Gastroesophageal sphincter (tissue), 4 donors: ENCODE measurements around the gene XYLT1. TPM values are rescaled to one million over a fixed set of nuclear protein-coding genes. Genes with fewer than 3 reads are reported as not detected.

Experiments used
- ATAC-seq: fragments of 150-250 bp; one replicate; pipeline ENCODE4 v1.9.1; 2016; ENCODE audit warnings: mild to moderate bottlenecking, moderate library complexity
- H3K27ac ChIP-seq, 4 donors: fragments of 200-600 bp; sonication (generic) in 3 of 4; 1 replicate in 3 of 4; 2 replicates in 1 of 4; pipeline ENCODE4 v1.5.1; 2016 to 2019
- H3K27me3 ChIP-seq: fragments of 200-600 bp; sonication (generic); one replicate; pipeline ENCODE4 v1.5.1; 2019
- H3K36me3 ChIP-seq, 2 donors: fragments of 200-600 bp; sonication (generic); one replicate each; pipeline ENCODE4 v1.5.1; 2019; ENCODE audit warnings: control low read depth in 1 of 2
- H3K4me1 ChIP-seq, 3 donors: fragments of 200-600 bp; sonication (generic); 1 replicate in 2 of 3; 2 replicates in 1 of 3; pipeline ENCODE4 v1.5.1; 2016 to 2019; ENCODE audit warnings: control low read depth in 2 of 3
- H3K4me3 ChIP-seq, 2 donors: fragments of 200-600 bp; sonication (generic); one replicate each; pipeline ENCODE4 v1.5.1; 2019; ENCODE audit warnings: mild to moderate bottlenecking in 1 of 2, moderate library complexity in 1 of 2
- H3K9me3 ChIP-seq, 3 donors: fragments of 200-600 bp; sonication (generic); one replicate each; pipeline ENCODE4 v1.5.1; 2017 to 2019; ENCODE audit warnings: control low read depth in 2 of 3
- EP300 ChIP-seq: sonication (generic); formaldehyde crosslinking; IDR thresholded peaks from one replicate; pipeline ENCODE4 v1.6.1; 2017; ENCODE audit warnings: antibody characterized with exemption, mild to moderate bottlenecking
- POLR2A ChIP-seq, 2 donors: fragments of 450-650 bp; IDR thresholded peaks; one replicate each; pipeline ENCODE4 v1.6.1; 2017; ENCODE audit warnings: antibody characterized with exemption in 2 of 2, mild to moderate bottlenecking in 2 of 2, moderate library complexity in 1 of 2
- POLR2AphosphoS5 ChIP-seq: sonication (generic); formaldehyde crosslinking; IDR thresholded peaks from one replicate; pipeline ENCODE4 v1.6.1; 2017; ENCODE audit warnings: antibody characterized with exemption
- WGBS, 2 donors: methylation state at CpG; one replicate each; pipeline ENCODE4 v1.1.5; 2018; ENCODE audit warnings: low coverage in 1 of 2; 5-methylcytosine and 5-hydroxymethylcytosine counted together
- total RNA-seq, 4 donors: library from RNA; depleted of rRNA; stranded (reverse); fragments of >200 nt; gene quantifications; one replicate each; pipeline ENCODE4 v1.1.0, GENCODE V29; 2016
- TF ChIP-seq, protein P1 (sequence below), 4 experiments: fragments of 200-600 bp in 2 of 4; fragments of 450-650 bp in 2 of 4; sonication (generic) in 1 of 4; IDR thresholded peaks; one replicate each; pipeline ENCODE4 v1.5.1; 2017 to 2019; ENCODE audit warnings: antibody characterized with exemption in 4 of 4, mild to moderate bottlenecking in 2 of 4, moderate library complexity in 2 of 4

The XYLT1 gene
- total RNA-seq, 4 donors from 2014 or later, result 19.1 to 51.6 (median 23.7) TPM

DNA sequence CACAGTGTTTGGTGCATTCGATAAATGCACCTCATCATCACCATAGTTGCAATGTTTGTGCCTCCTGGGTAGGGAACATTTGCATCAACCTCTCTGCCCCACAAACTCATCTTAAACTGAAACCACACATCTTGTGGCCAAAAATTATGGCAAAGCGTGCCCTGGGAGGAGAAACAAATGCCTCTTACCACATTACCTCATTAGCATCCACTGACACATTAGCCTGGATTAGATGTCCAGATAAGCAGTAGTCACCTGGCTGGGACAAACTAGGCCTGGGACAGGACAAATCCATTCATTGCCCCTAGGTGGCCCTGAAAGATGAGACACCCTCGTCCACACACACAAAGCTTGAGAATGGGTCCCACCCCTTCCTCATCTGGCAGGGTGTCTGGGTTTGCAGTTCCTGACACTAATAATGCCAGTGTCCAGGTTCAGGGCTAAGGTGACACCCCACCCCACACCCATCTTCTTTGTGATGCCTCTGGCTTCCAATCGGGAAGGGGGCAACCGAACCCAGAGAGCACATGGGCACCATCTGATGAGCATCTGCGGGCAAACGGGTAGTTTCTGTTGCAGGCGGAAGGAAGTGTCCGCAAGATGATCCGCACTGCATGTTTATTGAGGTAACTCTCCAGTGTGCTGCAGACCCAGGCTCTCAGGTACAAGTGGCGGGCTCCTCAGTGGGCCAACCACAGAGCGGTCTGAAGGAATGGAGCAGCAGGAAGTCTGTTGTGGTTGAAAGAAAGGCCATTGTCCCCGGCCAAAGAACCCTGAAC, 8.6 kb downstream of the XYLT1 start:
- Histone ChIP-seq H3K36me3 (no peaks in the 10 kb centered on the region), H3K27me3 (no peaks in the 10 kb centered on the region), H3K27ac (no peak overlapping the region), H3K4me1 (peaks cover 0 to 40% (median 7%) of the 10 kb centered on the region in 3 donors), H3K4me3 (no peak overlapping the region), H3K9me3 (no peaks in the 10 kb centered on the region)
- TF ChIP-seq POLR2A (IDR thresholded peaks at IDR 0.05), result no peak
- no peak for TF ChIP-seq EP300
- TF ChIP-seq, protein P1, sequence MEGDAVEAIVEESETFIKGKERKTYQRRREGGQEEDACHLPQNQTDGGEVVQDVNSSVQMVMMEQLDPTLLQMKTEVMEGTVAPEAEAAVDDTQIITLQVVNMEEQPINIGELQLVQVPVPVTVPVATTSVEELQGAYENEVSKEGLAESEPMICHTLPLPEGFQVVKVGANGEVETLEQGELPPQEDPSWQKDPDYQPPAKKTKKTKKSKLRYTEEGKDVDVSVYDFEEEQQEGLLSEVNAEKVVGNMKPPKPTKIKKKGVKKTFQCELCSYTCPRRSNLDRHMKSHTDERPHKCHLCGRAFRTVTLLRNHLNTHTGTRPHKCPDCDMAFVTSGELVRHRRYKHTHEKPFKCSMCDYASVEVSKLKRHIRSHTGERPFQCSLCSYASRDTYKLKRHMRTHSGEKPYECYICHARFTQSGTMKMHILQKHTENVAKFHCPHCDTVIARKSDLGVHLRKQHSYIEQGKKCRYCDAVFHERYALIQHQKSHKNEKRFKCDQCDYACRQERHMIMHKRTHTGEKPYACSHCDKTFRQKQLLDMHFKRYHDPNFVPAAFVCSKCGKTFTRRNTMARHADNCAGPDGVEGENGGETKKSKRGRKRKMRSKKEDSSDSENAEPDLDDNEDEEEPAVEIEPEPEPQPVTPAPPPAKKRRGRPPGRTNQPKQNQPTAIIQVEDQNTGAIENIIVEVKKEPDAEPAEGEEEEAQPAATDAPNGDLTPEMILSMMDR (IDR thresholded peaks at IDR 0.05), result no peak
- TF ChIP-seq POLR2AphosphoS5, result no peak
- ATAC-seq, result no peak
- 77 to 96% methylated on average over 2 to 3 of the region's 13 CpGs for WGBS, 2 donors

DNA sequence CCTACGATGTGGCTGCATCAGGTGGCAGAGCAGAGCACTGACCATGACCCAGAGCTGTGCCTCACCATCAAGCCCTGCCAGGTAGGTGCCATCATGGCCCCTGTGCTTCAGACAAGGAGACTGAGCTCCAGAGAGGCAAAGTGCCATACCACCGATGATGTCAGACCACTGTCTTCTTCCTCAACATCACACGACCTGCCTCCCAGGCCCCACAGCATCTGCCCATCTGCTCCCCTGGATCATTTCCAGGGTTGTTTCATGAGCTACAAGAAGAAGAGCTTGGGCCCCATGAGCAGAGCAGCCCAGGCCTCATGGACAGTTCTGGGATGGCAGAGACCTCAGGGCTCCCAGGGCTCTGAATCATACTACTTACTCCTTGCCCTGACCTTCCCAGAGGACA, 9.9 kb downstream of the XYLT1 start:
- ATAC-seq, result no peak
- H3K36me3 ChIP-seq, result no peaks in the 10 kb centered on the region
- 95% methylated on average over 3 of the region's 3 CpGs; no CpG with 5 or more reads in 1 of the 2 donors for WGBS, 2 donors
- no peak overlapping the region for H3K27ac ChIP-seq
- no peak overlapping the region for H3K4me3 ChIP-seq
- TF ChIP-seq EP300 (no peak), POLR2A (IDR thresholded peaks at IDR 0.05) (no peak), POLR2AphosphoS5 (no peak)
- TF ChIP-seq, protein P1 (IDR thresholded peaks at IDR 0.05), result no peak
- H3K9me3 ChIP-seq, result no peaks in the 10 kb centered on the region
- H3K4me1 ChIP-seq, result peaks cover 0 to 27% (median 7%) of the 10 kb centered on the region in 3 donors
- no peaks in the 10 kb centered on the region for H3K27me3 ChIP-seq

DNA sequence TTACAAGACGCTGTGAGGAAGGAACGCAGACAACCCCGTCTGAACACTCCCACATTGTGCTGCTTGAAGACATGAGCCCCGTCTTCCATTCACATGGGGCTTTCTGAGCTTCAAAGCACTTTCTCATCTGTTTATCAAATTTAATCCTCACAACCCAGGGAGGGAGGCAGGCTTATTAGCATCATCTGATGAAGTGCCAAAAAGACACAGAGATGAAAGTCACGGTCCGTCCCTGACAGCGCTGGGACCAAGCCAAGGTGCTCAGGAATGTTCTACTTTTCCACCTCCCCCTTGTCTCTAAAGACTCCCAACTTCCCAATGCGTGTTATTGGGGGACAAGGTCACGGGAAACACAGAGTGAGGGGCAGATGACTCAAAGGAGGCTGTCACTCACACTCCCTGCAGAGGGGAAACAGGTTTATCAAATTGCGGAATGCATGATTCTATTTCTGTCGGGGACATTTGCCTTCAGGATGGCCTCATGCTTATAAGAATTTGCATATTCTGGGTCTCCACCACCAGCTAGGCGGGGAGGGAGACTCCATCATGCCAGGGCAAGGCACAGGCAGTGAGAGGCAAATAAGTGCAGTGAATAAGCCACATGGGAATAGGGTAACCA, 10.7 kb downstream of the XYLT1 start:
- Histone ChIP-seq H3K4me1 (peaks cover 0 to 22% (median 7%) of the 10 kb centered on the region in 3 donors), H3K36me3 (no peaks in the 10 kb centered on the region), H3K27ac (peak overlapping the region in 1 of 4 donors; percentile 1), H3K9me3 (no peaks in the 10 kb centered on the region), H3K27me3 (no peaks in the 10 kb centered on the region), H3K4me3 (no peak overlapping the region)
- ATAC-seq, result no peak
- no peak for TF ChIP-seq POLR2A (IDR thresholded peaks at IDR 0.05)
- TF ChIP-seq, protein P1 (IDR thresholded peaks at IDR 0.05), result no peak
- TF ChIP-seq EP300, result no peak
- 23 to 32% methylated on average over 9 to 12 of the region's 12 CpGs for WGBS, 2 donors

GRCh38 chr16:17457997-17458396, 12.8 kb downstream of the XYLT1 start:
- Histone ChIP-seq H3K4me1 (peaks cover 0 to 35% (median 7%) of the 10 kb centered on the region in 3 donors), H3K27ac (no peak overlapping the region), H3K9me3 (no peaks in the 10 kb centered on the region), H3K36me3 (no peaks in the 10 kb centered on the region), H3K4me3 (no peak overlapping the region), H3K27me3 (no peaks in the 10 kb centered on the region)
- TF ChIP-seq, protein P1 (IDR thresholded peaks at IDR 0.05), result no peak
- no peak for TF ChIP-seq POLR2AphosphoS5
- TF ChIP-seq EP300, result no peak
- no peak for TF ChIP-seq POLR2A (IDR thresholded peaks at IDR 0.05)
- ATAC-seq, result no peak
- 72 to 78% methylated on average over 1 to 8 of the region's 8 CpGs for WGBS, 2 donors
